Keratinocyte (primary cell): ENCODE measurements around the gene SKI. TPM values are rescaled to one million over a fixed set of nuclear protein-coding genes. Genes with fewer than 3 reads are reported as not detected.

Source experiments
- DNase-seq: peaks from one replicate; pipeline ENCODE4 v3.0.0-alpha.2; 2011; ENCODE audit warnings: low read depth, missing footprints, low spot score
- FAIRE-seq: peaks from 2 replicates; lab custom pipeline; 2011; peaks lifted over from hg19 to GRCh38; lab: Jason Lieb, UNC
- H2AFZ ChIP-seq: 2 replicates; pipeline ENCODE4 v1.6.0; 2012; ENCODE audit warnings: low read length, control low read depth, inconsistent platforms; ENCODE audit not compliant: control insufficient read depth
- H3K27ac ChIP-seq: 2 replicates; pipeline ENCODE4 v1.5.1; 2011; ENCODE audit warnings: low read length; ENCODE audit not compliant: control insufficient read depth, insufficient read depth
- H3K27me3 ChIP-seq: 3 replicates; pipeline ENCODE4 v1.6.0; 2011; ENCODE audit warnings: low read length; ENCODE audit not compliant: control insufficient read depth, insufficient read depth; ENCODE audit errors: extremely low read depth
- H3K36me3 ChIP-seq, 2 experiments: 2 replicates in 1 of 2; 3 replicates in 1 of 2; pipeline ENCODE4 v1.5.1; 2011; ENCODE audit warnings: low read length in 2 of 2, mild to moderate bottlenecking in 1 of 2; ENCODE audit not compliant: control insufficient read depth in 2 of 2, insufficient read depth in 2 of 2; ENCODE audit errors: extremely low read depth in 1 of 2
- H3K4me1 ChIP-seq: 3 replicates; pipeline ENCODE4 v1.5.1; 2011; ENCODE audit warnings: low read length; ENCODE audit not compliant: control insufficient read depth, insufficient read depth; ENCODE audit errors: extremely low read depth
- H3K4me2 ChIP-seq: 3 replicates; pipeline ENCODE4 v1.6.0; 2011; ENCODE audit warnings: low read depth, low read length; ENCODE audit not compliant: control insufficient read depth, insufficient read depth; ENCODE audit errors: extremely low read depth
- H3K4me3 ChIP-seq, 3 experiments: fragments of 200-600 bp in 1 of 3; sonication (generic) in 1 of 3; 2 replicates in 2 of 3; 3 replicates in 1 of 3; pipeline ENCODE4 v1.5.1; 2011 to 2016; ENCODE audit warnings: low read length in 3 of 3, mild to moderate bottlenecking in 3 of 3, control low read depth in 2 of 3, inconsistent platforms in 1 of 3, low read depth in 1 of 3, mixed read lengths in 1 of 3, mixed run types in 1 of 3, moderate library complexity in 1 of 3; ENCODE audit not compliant: control insufficient read depth in 2 of 3, insufficient read depth in 2 of 3; ENCODE audit errors: extremely low read depth in 1 of 3
- H3K79me2 ChIP-seq: 2 replicates; pipeline ENCODE4 v1.6.0; 2012; ENCODE audit warnings: low read length; ENCODE audit not compliant: control insufficient read depth, insufficient read depth
- H3K9ac ChIP-seq: 3 replicates; pipeline ENCODE4 v1.6.0; 2011; ENCODE audit warnings: low read length; ENCODE audit not compliant: control insufficient read depth, insufficient read depth; ENCODE audit errors: extremely low read depth
- H3K9me1 ChIP-seq: 3 replicates; pipeline ENCODE4 v1.6.0; 2011; ENCODE audit warnings: low read length; ENCODE audit not compliant: control insufficient read depth, insufficient read depth; ENCODE audit errors: extremely low read depth
- H3K9me3 ChIP-seq: 2 replicates; pipeline ENCODE4 v1.5.1; 2012; ENCODE audit warnings: low read depth, low read length; ENCODE audit not compliant: control insufficient read depth
- H4K20me1 ChIP-seq: 3 replicates; pipeline ENCODE4 v1.6.0; 2011; ENCODE audit warnings: low read length; ENCODE audit not compliant: control insufficient read depth, insufficient read depth; ENCODE audit errors: extremely low read depth
- EZH2 ChIP-seq: IDR thresholded peaks from one replicate; pipeline ENCODE4 v1.6.1; 2012; ENCODE audit warnings: inconsistent platforms, mild to moderate bottlenecking, low read length, moderate library complexity
- dilution Hi-C: fragments of 300-500 bp; cut with MboI; formaldehyde crosslinking; loops from one replicate; pipeline ENCODE4 v1.7.0; 2020; ENCODE audit warnings: low sequenced_read_pairs; ENCODE audit not compliant: extremely low pct_ligation_motif_present
- polyA plus RNA-seq, 5 experiments: library from polyadenylated mRNA; depleted of rRNA in 3 of 5; stranded (reverse) in 3 of 5; stranded (forward) in 1 of 5; unstranded in 1 of 5; fragments of >200 nt; gene quantifications; 1 replicate in 1 of 5; 2 replicates in 3 of 5; 3 replicates in 1 of 5; pipeline versions ENCODE4 v1.2.1 to v1.2.3, GENCODE V29; 2011 to 2012; ENCODE audit warnings: missing spikeins in 2 of 5, low read depth in 1 of 5, low replicate concordance in 1 of 5
- TF ChIP-seq, protein P1 (sequence below), 3 experiments: IDR thresholded peaks in 1 of 3; conservative IDR thresholded peaks in 1 of 3; optimal IDR thresholded peaks in 1 of 3; 2 replicates in 2 of 3; 3 replicates in 1 of 3; pipeline versions ENCODE3 to v1.5.1; 2011; ENCODE audit warnings: low read length in 3 of 3, mild to moderate bottlenecking in 3 of 3, moderate library complexity in 2 of 3, control low read depth in 1 of 3, inconsistent platforms in 1 of 3; ENCODE audit not compliant: insufficient read depth in 2 of 3; ENCODE audit errors: extremely low read depth in 1 of 3

The SKI gene
- polyA plus RNA-seq, 1 donor (not counting 4 experiments of a cell fraction or from before 2014, with no cell fraction given): 4.8 TPM

DNA sequence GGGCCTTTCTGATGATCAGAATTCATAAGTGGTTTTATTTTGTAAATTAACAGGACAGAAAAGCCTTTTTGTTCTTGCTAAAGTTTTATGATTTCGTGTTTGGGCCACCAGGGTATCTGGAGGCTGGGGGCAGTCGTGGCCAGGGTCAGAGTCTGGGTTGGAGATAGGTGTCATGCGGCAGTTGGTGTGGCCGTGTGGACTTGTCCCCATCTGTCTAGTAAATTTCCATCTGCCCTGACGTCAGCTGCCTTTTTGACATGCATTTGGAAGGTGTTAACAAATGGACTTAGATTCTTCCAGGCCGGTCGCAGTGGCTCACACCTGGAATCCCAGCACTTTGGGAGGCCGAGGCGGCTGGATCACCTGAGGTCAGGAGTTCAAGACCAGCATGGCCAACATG is 56.8 kb downstream of the SKI start:
- no peaks in the 10 kb centered on the region for H3K9me3 ChIP-seq
- H2AFZ ChIP-seq: no peak overlapping the region
- H3K79me2 ChIP-seq: peaks cover 56% of the 10 kb centered on the region
- peaks cover 6% of the 10 kb centered on the region for H4K20me1 ChIP-seq
- H3K27me3 ChIP-seq: no peaks in the 10 kb centered on the region
- TF ChIP-seq, protein P1, sequence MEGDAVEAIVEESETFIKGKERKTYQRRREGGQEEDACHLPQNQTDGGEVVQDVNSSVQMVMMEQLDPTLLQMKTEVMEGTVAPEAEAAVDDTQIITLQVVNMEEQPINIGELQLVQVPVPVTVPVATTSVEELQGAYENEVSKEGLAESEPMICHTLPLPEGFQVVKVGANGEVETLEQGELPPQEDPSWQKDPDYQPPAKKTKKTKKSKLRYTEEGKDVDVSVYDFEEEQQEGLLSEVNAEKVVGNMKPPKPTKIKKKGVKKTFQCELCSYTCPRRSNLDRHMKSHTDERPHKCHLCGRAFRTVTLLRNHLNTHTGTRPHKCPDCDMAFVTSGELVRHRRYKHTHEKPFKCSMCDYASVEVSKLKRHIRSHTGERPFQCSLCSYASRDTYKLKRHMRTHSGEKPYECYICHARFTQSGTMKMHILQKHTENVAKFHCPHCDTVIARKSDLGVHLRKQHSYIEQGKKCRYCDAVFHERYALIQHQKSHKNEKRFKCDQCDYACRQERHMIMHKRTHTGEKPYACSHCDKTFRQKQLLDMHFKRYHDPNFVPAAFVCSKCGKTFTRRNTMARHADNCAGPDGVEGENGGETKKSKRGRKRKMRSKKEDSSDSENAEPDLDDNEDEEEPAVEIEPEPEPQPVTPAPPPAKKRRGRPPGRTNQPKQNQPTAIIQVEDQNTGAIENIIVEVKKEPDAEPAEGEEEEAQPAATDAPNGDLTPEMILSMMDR (optimal IDR thresholded peaks at IDR 0.05 in 1 of 3, IDR thresholded peaks at IDR 0.05 in 1 of 3, conservative IDR thresholded peaks at IDR 0.05 in 1 of 3; ENCODE audit: extremely low read depth in 1 of 3, insufficient read depth in 2 of 3, low read length in 3 of 3): no peak
- no peak for TF ChIP-seq EZH2
- H3K4me2 ChIP-seq: no peak overlapping the region
- H3K36me3 ChIP-seq: peaks cover 0 to 7% of the 10 kb centered on the region in 2 experiments
- H3K9ac ChIP-seq: no peak overlapping the region
- no peak overlapping the region for H3K4me3 ChIP-seq
- peaks cover 2% of the 10 kb centered on the region for H3K9me1 ChIP-seq
- H3K27ac ChIP-seq: no peak overlapping the region
- FAIRE-seq: no peak
- H3K4me1 ChIP-seq: no peaks in the 10 kb centered on the region
- DNase-seq: no peak
- dilution Hi-C loops: no loop called here

DNA sequence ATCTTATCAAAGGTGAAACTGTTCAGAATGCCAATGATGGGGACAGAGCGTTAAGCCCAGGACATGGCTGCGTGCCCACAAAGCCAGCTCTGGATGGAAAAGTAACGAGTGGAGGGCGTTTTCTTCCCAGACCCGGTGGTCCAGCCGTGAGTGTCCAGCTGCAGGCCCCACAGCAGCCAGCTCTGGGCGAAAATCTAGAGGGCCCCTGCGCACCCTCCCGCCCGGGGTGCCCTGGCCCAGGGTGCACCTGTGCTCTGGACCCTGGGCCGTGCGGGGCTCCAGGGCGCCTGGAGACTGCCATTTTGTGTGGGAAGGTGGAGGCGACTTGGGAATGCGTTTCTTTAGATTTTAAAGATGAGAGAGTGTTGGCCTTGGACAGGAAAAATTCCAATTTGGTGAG is 58.8 kb downstream of the SKI start:
- no peak for DNase-seq
- H3K9me1 ChIP-seq: peaks cover 2% of the 10 kb centered on the region
- H3K4me3 ChIP-seq: no peak overlapping the region
- H2AFZ ChIP-seq: no peak overlapping the region
- H3K79me2 ChIP-seq: peaks cover 74% of the 10 kb centered on the region
- no peaks in the 10 kb centered on the region for H3K27me3 ChIP-seq
- dilution Hi-C loops: no loop called here
- peaks cover 0 to 7% of the 10 kb centered on the region in 2 experiments for H3K36me3 ChIP-seq
- H4K20me1 ChIP-seq: peaks cover 12% of the 10 kb centered on the region
- TF ChIP-seq, protein P1 (optimal IDR thresholded peaks at IDR 0.05 in 1 of 3, IDR thresholded peaks at IDR 0.05 in 1 of 3, conservative IDR thresholded peaks at IDR 0.05 in 1 of 3; ENCODE audit: extremely low read depth in 1 of 3, insufficient read depth in 2 of 3, low read length in 3 of 3): no peak
- no peak for TF ChIP-seq EZH2
- H3K4me2 ChIP-seq: no peak overlapping the region
- H3K4me1 ChIP-seq: no peaks in the 10 kb centered on the region
- H3K9ac ChIP-seq: no peak overlapping the region
- H3K27ac ChIP-seq: no peak overlapping the region
- no peaks in the 10 kb centered on the region for H3K9me3 ChIP-seq
- no peak for FAIRE-seq
